ENCODE measurements around the gene KPNA6. TPM values are rescaled to one million over a fixed set of nuclear protein-coding genes. Genes with fewer than 3 reads are reported as not detected.
"Not testable (repeated sequence)": the region's sequence is repeated elsewhere in the genome, so short reads cannot be mapped to it uniquely, and the experiment has no call there.

Gene KPNA6
- total and polyA plus RNA-seq, 10 of the 15 experiments (the other 5 are each of a cell fraction or from before 2014, with no cell fraction given) = 11.1 to 55.6 (median 25.9) TPM

- Histone ChIP-seq H3K27me3 (replicated peaks in 1 of 2; ENCODE audit: control insufficient read depth in 2 of 2, insufficient read depth in 2 of 2, low read length in 1 of 2) (no peaks in the 10 kb centered on the region), H2AFZ (ENCODE audit: control insufficient read depth, low read depth, low read length) (no peak overlapping the region), H3K9me3 (replicated peaks; ENCODE audit: control insufficient read depth, insufficient read depth, low read length) (peaks cover 5% of the 10 kb centered on the region), H3K4me3 (no peak overlapping the region), H3K36me3 (ENCODE audit: control insufficient read depth in 2 of 2, insufficient read depth in 2 of 2, low read length in 1 of 2) (peaks cover 1 to 4% of the 10 kb centered on the region in 2 experiments; a peak in 2 of 4 replicates), H3K4me2 (ENCODE audit: control insufficient read depth, insufficient read depth) (no peak overlapping the region), H3K27ac (ENCODE audit: control insufficient read depth, insufficient read depth) (no peak overlapping the region), H3K79me2 (ENCODE audit: control insufficient read depth, insufficient read depth, low read length) (peaks cover 29% of the 10 kb centered on the region), H3K9ac (ENCODE audit: control insufficient read depth, insufficient read depth, low read length) (no peak overlapping the region), H3K4me1 (ENCODE audit: control insufficient read depth, insufficient read depth, low read length) (peaks cover 6% of the 10 kb centered on the region), H4K20me1 (ENCODE audit: control insufficient read depth, insufficient read depth) (no peaks in the 10 kb centered on the region)
- DNase-seq (ENCODE audit: low read depth, low spot score) = no peak
- CTCF ChIA-PET = interaction anchor here (0.6 to 1.6 kb wide), 4 partner anchors 14 to 1122 kb away, joined by 3 to 4 read pairs (median 3); no protein-coding TSS in a partner anchor
- TF ChIP-seq ELK1 (IDR thresholded peaks at IDR 0.05; ENCODE audit: low read depth, low read length) = no peak
- no peak for TF ChIP-seq SMC3 (IDR thresholded peaks at IDR 0.05; ENCODE audit: borderline replicate concordance, low read length)
- TF ChIP-seq BHLHE40 (IDR thresholded peaks at IDR 0.05; ENCODE audit: borderline replicate concordance in 1 of 2, low read depth in 2 of 2, low read length in 1 of 2) = no peak
- TF ChIP-seq KAT2A (conservative IDR thresholded peaks at IDR 0.05; ENCODE audit: control insufficient read depth, low read depth, low read length) = no peak
- TF ChIP-seq CBX3 (IDR thresholded peaks at IDR 0.05; ENCODE audit: borderline replicate concordance, low read depth) = no peak
- no peak for TF ChIP-seq BCL11A (IDR thresholded peaks at IDR 0.05; ENCODE audit: low read depth, low read length)
- no peak for TF ChIP-seq ETV6 (conservative IDR thresholded peaks at IDR 0.05 in 1 of 2, IDR thresholded peaks at IDR 0.05 in 1 of 2; ENCODE audit: borderline replicate concordance in 1 of 2, low read depth in 1 of 2)
- ATAC-seq = no peak; the same call in 2 of the 3 replicates
- intact Hi-C loops (cut with micrococcal nuclease; ENCODE audit: unreplicated experiment) (no loop called here), in situ Hi-C loops (cut with MboI) (no loop called here)
- no TSS peak for BruUV-seq (replicated peaks)
- RAD21 ChIA-PET (ENCODE audit: unreplicated experiment) = interaction anchor here (1.0 kb wide), 1 partner anchor 71 kb away, joined by 3 read pairs; the partner anchor contains the start of gene TMEM39B
- FAIRE-seq = no peak
- SMC1A ChIA-PET (ENCODE audit: uncharacterized antibody, unreplicated experiment) = interaction anchor here (1.1 kb wide), 1 partner anchor 119 kb away, joined by 3 read pairs; no protein-coding TSS in a partner anchor
- POLR2A ChIA-PET = no interaction called here
- WGBS (ENCODE audit: insufficient coverage, insufficient replicate concordance, low lambda C conversion rate, missing lambda C conversion rate) = 97% methylated on average over 6 of the region's 6 CpGs
Measured at GRCh38 chr1:32142446-32143301, 34.8 kb downstream of the KPNA6 start.

GRCh38 chr1:32143302-32143695, 35.4 kb downstream of the KPNA6 start:
- CTCF ChIA-PET = interaction anchor here (1.0 kb wide), 1 partner anchor 1122 kb away, joined by 3 read pairs; no protein-coding TSS in a partner anchor
- peaks cover 29% of the 10 kb centered on the region for H3K79me2 ChIP-seq (ENCODE audit: control insufficient read depth, insufficient read depth, low read length)
- in situ Hi-C loops (cut with MboI); H3K9ac ChIP-seq (ENCODE audit: control insufficient read depth, insufficient read depth, low read length); DNase-seq (ENCODE audit: low read depth, low spot score); ATAC-seq; H3K4me3 ChIP-seq; H3K4me1 ChIP-seq (ENCODE audit: control insufficient read depth, insufficient read depth, low read length); POLR2A ChIA-PET; FAIRE-seq; H3K27ac ChIP-seq (ENCODE audit: control insufficient read depth, insufficient read depth); H3K4me2 ChIP-seq (ENCODE audit: control insufficient read depth, insufficient read depth); BruUV-seq (replicated peaks); H2AFZ ChIP-seq (ENCODE audit: control insufficient read depth, low read depth, low read length); H3K9me3 ChIP-seq (replicated peaks; ENCODE audit: control insufficient read depth, insufficient read depth, low read length); H3K27me3 ChIP-seq (replicated peaks in 1 of 2; ENCODE audit: control insufficient read depth in 2 of 2, insufficient read depth in 2 of 2, low read length in 1 of 2); intact Hi-C loops (cut with micrococcal nuclease; ENCODE audit: unreplicated experiment); H3K36me3 ChIP-seq (ENCODE audit: control insufficient read depth in 2 of 2, insufficient read depth in 2 of 2, low read length in 1 of 2); H4K20me1 ChIP-seq (ENCODE audit: control insufficient read depth, insufficient read depth): not testable (repeated sequence)
- 92% methylated on average over 4 of the region's 4 CpGs for WGBS (ENCODE audit: insufficient coverage, insufficient replicate concordance, low lambda C conversion rate, missing lambda C conversion rate)
- RAD21 ChIA-PET (ENCODE audit: unreplicated experiment) = interaction anchor here (1.0 kb wide), 1 partner anchor 71 kb away, joined by 3 read pairs; the partner anchor contains the start of gene TMEM39B
- SMC1A ChIA-PET (ENCODE audit: uncharacterized antibody, unreplicated experiment) = interaction anchor here (1.1 kb wide), 1 partner anchor 120 kb away, joined by 3 read pairs; no protein-coding TSS in a partner anchor
